HG02571 (cell line): ENCODE data around the gene AMIGO1.
A peak's percentile ranks its signal among the peaks of the same experiment; 100 is the strongest.

ENCODE experiments used
- ATAC-seq: cut with Tn5 transposase; IDR thresholded peaks from one replicate; pipeline ENCODE4 v1.9.1; 2021; ENCODE audit warnings: mild to moderate bottlenecking, moderate library complexity; ENCODE audit not compliant: unreplicated experiment

The AMIGO1 gene

DNA sequence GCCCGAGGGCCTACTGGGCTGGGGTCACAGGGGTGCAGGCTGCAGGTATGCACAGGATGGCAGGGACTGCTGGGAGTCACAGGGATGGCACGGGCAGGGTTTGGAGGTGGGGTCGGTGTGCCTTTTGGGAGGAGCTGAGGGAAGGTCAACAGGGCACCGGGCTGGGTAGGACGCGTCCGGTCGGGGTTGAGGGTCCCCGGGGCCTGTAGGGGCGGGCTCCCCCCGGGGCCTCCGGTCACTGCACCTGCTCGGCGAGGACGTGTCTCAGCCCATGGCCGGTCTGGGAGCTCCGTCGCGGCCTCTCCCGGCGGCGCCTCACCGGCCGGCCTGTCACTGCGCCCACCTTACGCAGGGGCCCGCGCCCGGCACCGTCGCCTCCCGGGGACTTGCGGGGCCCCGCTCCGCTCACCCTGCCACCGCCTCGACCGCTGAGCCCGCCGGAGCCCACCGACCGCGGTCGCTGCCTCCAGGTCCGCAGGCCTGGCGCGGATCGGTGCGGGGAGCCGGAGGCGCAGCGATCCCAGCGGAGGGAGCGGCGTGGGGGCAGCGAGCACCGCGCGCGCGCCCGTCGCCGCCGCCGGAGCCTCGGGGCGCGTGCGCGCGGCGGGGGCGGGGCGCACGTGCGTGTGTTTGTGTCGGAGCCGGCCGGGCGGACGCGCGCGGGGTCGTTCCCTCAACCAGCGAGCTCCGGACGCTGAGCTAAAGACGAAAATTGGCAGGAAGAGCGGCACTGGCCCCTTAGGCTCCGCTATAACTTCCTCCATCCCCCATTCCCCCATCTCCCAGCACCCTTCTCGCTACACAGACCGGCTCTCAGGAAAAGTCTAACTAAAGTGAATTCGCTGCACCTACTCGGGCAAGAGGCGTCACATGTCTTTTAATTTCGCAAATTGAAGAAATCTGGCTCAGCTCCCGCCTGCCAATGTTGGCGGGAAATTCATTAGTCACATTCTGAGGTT is at the start of gene AMIGO1:
Gene AMIGO1 (minus strand): TSS at position 552 of the 959 bp plus-strand sequence. CDS start 815 bp downstream, outside the sequence.
- ATAC-seq, result no peak

GRCh38 chr1:109557520-109557919 is 48.0 kb upstream of the AMIGO1 start:
- no peak for ATAC-seq

- no peak for ATAC-seq
Observed at GRCh38 chr1:109556563-109556962, 47.0 kb upstream of the AMIGO1 start.

DNA sequence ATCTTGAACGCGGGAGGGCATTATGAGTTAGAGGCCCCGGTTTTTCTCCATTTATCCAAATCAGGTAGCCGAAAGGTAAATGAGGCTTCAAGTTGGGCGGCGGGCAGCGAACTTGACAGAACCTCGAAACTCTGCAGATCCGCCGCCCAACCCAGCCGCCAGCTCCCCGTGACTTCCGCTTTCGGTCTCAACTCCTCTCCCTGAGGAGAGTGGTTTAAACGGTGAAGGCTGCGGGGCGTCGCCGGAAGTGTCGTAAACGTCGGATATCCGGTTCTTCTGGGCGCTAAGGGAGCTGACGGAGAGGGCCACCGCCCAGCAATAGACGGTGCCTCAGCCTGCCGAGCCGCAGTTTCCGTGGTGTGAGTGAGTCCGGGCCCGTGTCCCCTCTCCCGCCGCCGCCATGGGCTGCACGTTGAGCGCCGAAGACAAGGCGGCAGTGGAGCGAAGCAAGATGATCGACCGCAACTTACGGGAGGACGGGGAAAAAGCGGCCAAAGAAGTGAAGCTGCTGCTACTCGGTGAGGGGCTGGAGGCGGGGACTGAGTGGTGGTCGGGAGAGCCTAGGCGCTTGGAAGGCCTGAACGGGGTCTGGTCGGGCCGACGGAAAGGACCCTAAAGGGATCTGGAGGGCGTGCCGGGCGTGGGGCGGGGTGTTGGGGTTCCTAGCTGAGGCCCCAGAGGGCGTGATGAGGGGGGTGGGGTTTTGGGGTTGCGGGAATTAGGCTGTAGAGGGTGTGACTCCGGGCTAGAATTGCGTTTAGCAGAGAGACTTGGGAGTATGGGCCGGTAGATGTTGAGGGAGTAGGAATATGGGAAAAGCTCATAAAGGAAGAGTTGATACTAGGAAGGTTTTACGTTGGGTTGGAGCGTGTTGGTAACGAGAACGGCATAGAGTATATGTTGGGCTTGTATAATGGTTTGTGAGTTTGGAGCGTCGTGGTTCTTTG is 39.1 kb upstream of the AMIGO1 start, which contains the start of gene GNAI3:
Gene GNAI3 (plus strand): TSS at position 295 of the 947 bp plus-strand sequence. CDS start 106 bp downstream, at position 401.
- ATAC-seq, result peak; percentile 92

DNA sequence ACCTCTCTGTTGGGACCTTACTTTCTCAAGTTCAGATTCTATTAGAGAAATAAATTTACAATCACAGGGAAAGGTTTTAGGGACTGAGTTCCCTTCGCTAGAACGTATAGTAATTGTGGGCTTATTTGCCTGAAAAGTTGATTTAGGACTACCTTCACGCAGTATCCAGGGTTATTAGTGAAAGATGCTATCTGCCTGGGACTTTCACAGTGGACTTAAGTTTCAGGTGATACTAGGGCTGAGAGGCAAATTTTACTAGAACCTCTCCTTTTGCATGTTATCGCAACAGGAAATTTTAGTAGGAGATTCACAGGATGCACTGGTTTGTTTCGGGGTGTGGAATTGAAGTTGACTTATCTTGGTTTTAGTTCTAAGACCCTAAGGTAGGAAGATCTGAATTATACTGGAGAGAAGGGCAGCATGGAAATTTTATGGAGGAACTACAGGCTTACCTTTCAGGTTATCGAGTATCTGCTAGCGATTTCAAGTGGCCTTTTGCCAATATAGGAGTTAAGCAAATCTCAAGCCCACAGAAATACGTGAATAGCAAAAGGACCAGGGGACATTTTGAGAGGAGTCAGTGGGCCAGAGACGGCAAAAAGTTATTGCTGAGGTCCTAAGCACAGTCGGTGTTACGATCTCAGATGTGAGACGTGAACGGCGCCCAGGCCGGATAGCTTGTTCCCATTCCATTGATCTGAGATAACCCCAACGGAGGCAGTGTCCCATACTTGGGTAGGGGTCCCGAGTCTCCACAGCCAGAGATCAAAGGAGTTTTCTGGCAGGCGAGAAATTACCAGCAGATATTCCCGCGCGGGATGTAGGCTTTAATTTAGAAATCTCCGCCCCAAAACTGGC is 38.2 kb upstream of the AMIGO1 start:
- no peak for ATAC-seq

- ATAC-seq, result no peak
Observed at GRCh38 chr1:109546311-109547109, 37.0 kb upstream of the AMIGO1 start.

DNA sequence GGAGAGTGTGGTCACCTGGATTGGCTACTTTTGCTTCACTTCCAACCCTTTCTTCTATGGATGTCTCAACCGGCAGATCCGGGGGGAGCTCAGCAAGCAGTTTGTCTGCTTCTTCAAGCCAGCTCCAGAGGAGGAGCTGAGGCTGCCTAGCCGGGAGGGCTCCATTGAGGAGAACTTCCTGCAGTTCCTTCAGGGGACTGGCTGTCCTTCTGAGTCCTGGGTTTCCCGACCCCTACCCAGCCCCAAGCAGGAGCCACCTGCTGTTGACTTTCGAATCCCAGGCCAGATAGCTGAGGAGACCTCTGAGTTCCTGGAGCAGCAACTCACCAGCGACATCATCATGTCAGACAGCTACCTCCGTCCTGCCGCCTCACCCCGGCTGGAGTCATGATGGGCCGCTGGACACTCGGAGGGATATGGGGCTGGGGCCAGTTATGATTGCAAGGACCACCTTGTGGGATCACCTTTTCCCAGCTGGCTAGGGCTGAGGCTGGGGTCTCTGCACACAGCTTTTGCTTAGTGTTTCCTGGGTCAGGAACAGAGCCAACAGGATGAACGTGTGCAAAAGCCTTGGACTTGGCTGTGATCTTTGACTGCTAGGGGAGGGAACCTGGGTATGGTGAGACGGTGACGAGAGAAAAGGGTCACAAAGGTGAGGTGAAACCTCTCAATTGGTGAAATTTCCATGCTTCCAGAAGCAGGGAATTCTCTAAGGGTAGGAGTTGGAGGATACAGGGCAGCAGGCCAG is 34.6 kb upstream of the AMIGO1 start:
- no peak for ATAC-seq

GRCh38 chr1:109543283-109543987 is 33.9 kb upstream of the AMIGO1 start:
- no peak for ATAC-seq

- no peak for ATAC-seq
Observed at GRCh38 chr1:109542657-109543056, 33.1 kb upstream of the AMIGO1 start.

DNA sequence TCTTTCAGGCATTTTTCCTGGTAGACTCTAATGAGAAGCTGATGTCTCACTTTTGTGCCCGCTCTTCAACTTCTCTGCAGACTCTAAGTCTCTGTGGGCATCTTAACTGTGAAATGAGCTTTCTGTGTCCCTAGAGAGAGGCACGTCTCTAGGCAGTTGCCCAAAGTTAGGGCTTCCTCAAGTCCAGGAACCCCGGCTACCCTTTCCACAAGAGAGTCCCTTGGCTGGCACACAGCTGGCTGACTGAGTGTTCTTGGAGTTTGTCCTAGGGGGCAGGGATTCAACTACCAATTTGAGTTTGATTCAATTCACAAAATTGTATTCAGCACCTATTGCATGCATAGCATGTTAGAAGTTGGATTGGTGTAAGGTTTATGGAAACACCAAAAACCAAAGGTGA is 31.6 kb upstream of the AMIGO1 start:
- ATAC-seq, result no peak

DNA sequence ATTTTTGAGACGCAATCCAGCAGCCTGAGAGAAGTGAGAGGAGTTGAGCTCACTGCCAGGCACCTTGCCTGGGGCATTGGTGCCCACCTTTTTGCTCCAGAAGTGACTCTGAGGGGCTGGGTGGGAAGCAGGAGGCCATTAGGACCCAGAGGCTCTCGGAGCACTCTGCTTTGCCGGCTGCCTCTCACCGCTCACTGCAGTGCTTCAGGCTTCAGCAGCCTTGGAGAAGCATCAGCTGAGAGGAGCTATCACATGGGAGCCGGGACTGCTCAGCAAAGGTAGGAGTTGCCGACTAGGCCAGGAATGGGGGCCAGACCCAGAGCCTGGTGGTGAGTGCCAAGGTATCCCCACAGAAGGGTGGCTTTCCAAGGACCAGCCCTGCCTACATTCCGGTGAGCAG is 30.1 kb upstream of the AMIGO1 start, which contains the start of gene GPR61:
Gene GPR61 (plus strand): TSS at position 197 of the 400 bp plus-strand sequence. CDS start 3,151 bp downstream, outside the sequence.
- ATAC-seq, result no peak

- no peak for ATAC-seq
Observed at GRCh38 chr1:109538827-109539555, 29.5 kb upstream of the AMIGO1 start.

GRCh38 chr1:109537450-109538178 is 28.1 kb upstream of the AMIGO1 start:
- ATAC-seq, result no peak

GRCh38 chr1:109535971-109536491 is 26.5 kb upstream of the AMIGO1 start:
- ATAC-seq, result no peak

GRCh38 chr1:109535481-109535880 is 26.0 kb upstream of the AMIGO1 start:
- ATAC-seq, result no peak

GRCh38 chr1:109534307-109534858 is 24.9 kb upstream of the AMIGO1 start:
- no peak for ATAC-seq
